Kidney (tissue), 14 donors: ENCODE measurements around the gene NFYC. TPM values are rescaled to one million over a fixed set of nuclear protein-coding genes. Genes with fewer than 3 reads are reported as not detected.

ENCODE experiments used
- DNase-seq, 5 donors: peaks; one replicate each; pipeline ENCODE4 v3.0.0-alpha.2; 2013 to 2020
- FAIRE-seq: peaks from 2 replicates; lab custom pipeline; 2012; peaks lifted over from hg19 to GRCh38; lab: Jason Lieb, UNC
- H3K27ac ChIP-seq, 2 donors: one replicate each; pipeline ENCODE4 v1.7.0; 2013; ENCODE audit warnings: low read depth in 2 of 2, low read length in 2 of 2, inconsistent platforms in 1 of 2
- H3K27me3 ChIP-seq: one replicate; pipeline ENCODE4 v1.7.1; 2013; ENCODE audit warnings: low read length, inconsistent platforms; ENCODE audit not compliant: control insufficient read depth, insufficient read depth
- H3K36me3 ChIP-seq, 3 donors: one replicate each; pipeline versions ENCODE4 v1.7.0 to v1.7.1; 2013; ENCODE audit warnings: low read length in 3 of 3, control low read depth in 1 of 3, inconsistent platforms in 1 of 3; ENCODE audit not compliant: insufficient read depth in 3 of 3, control insufficient read depth in 2 of 3
- H3K4me1 ChIP-seq, 3 donors: one replicate each; pipeline versions ENCODE4 v1.7.0 to v1.7.1; 2013; ENCODE audit warnings: low read length in 3 of 3, inconsistent platforms in 1 of 3, low read depth in 1 of 3; ENCODE audit not compliant: control insufficient read depth in 2 of 3, insufficient read depth in 2 of 3
- H3K4me3 ChIP-seq, 3 donors: one replicate each; pipeline versions ENCODE4 v1.7.0 to v1.8.1; 2013; ENCODE audit warnings: low read length in 3 of 3, control low read depth in 1 of 3, inconsistent platforms in 1 of 3
- H3K9ac ChIP-seq, 3 donors: one replicate each; pipeline versions ENCODE4 v1.7.0 to v1.7.1; 2013; ENCODE audit warnings: low read length in 3 of 3, control low read depth in 1 of 3, inconsistent platforms in 1 of 3
- H3K9me3 ChIP-seq, 3 donors: one replicate each; pipeline versions ENCODE4 v1.7.0 to v1.7.1; 2013; ENCODE audit warnings: low read length in 3 of 3, control low read depth in 1 of 3, inconsistent platforms in 1 of 3; ENCODE audit not compliant: control insufficient read depth in 2 of 3, insufficient read depth in 1 of 3
- intact Hi-C: fragments of 100-400 bp; cut with DNase I; formaldehyde crosslinking; loops from one replicate; pipeline ENCODE4 v1.11.1; 2022
- polyA plus RNA-seq: library from polyadenylated mRNA; stranded (reverse); fragments of 350-450 nt; fragmentation: Illumina TruSeq; extraction: RNeasy Lipid Tissue Mini Kit (QIAGEN cat#74804); gene quantifications from one replicate; pipeline ENCODE4 v1.2.3, GENCODE V29; 2014; ENCODE audit warnings: low read depth, low replicate concordance; ENCODE audit not compliant: insufficient read depth
- total RNA-seq: library from RNA; stranded (reverse); fragmentation: NEBNext Ultra II Directional; extraction: Animal tissue kit (Norgen Biotek cat#: 25700); gene quantifications from one replicate; pipeline ENCODE4 v1.2.1, GENCODE V29; 2021
- TF ChIP-seq, protein P1 (sequence below): IDR thresholded peaks from 3 replicates; pipeline ENCODE4 v1.5.1; 2012; ENCODE audit warnings: mild to moderate bottlenecking, moderate library complexity, borderline replicate concordance; ENCODE audit not compliant: insufficient read depth; ENCODE audit errors: extremely low read depth
- donor health status: control.
- donor health status: control.
- donor health status: control.
- donor health status: control.
- donor health status: control.
- donor health status: DM: yes; HTN: yes; CAD: no.
- donor health status: Normal renal cell carcinoma (clear cell type).

Gene NFYC
- total and polyA plus RNA-seq, 2 donors from 2014 or later = 52.1 to 69.3 TPM

DNA sequence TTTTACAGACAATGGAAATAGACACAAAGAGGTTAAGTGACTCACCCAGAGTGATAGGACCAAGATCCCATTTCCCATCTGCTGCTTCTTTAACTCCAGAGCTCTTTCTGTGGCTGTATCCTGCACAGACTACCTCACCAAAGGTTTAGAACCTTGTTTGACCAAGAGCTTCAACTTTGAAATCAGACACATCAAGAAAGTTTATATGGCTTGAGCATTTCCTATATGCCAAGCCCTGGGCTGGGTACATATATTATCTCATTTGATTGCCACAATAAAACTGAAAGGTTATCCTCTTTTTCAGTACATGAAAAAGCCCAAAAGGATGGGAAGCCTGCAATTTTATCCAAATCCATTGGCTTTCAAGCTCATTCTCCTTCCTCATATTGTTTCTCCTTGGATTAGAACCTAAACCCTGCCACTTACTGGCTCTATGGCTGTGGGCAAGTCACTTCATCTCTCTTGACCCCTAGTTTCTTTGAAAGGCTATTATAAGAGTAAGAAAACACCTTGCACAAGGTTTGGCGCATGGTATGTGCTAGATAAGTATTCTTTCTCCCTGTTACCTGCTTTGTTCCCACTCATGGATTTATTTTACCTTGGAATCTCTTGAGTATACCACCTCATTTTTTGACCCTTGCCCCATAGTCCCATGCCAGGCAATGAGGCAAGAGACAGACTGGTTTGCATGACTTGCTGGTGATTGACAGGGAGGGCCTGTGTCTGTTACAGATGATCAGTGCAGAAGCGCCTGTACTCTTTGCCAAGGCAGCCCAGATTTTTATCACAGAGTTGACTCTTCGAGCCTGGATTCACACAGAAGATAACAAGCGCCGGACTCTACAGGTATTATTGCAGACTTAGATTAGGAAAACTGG is 57.6 kb downstream of the NFYC start:
- DNase-seq (no peak), FAIRE-seq (no peak)

DNA sequence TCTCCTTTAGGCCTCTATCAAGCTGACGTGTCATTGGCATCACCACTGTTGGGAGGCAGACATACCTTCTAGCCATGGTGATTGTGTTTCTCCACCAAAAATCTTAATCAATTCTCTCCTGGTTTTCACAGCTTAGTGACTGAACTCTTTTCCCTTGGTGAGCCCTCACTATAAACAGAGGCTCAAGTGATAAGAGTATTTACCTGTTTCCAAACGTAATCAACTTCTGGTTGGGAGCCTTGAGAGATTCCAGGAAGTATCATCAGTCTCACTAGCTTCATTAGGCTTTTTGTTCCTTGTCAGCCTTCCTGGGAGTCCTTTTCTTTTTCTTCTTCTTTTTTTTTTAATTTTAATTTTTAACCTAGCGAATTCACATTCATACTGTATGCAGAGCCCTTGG is 58.3 kb downstream of the NFYC start:
- H3K9me3 ChIP-seq = no peaks in the 10 kb centered on the region
- intact Hi-C loops = no loop called here
- H3K36me3 ChIP-seq = peaks cover 19 to 56% (median 30%) of the 10 kb centered on the region in 3 donors
- H3K9ac ChIP-seq = no peak overlapping the region
- DNase-seq = no peak
- H3K27ac ChIP-seq = no peak overlapping the region
- H3K27me3 ChIP-seq = no peaks in the 10 kb centered on the region
- no peak for FAIRE-seq
- peaks cover 0 to 3% (median 3%) of the 10 kb centered on the region in 3 donors for H3K4me1 ChIP-seq
- TF ChIP-seq, protein P1, sequence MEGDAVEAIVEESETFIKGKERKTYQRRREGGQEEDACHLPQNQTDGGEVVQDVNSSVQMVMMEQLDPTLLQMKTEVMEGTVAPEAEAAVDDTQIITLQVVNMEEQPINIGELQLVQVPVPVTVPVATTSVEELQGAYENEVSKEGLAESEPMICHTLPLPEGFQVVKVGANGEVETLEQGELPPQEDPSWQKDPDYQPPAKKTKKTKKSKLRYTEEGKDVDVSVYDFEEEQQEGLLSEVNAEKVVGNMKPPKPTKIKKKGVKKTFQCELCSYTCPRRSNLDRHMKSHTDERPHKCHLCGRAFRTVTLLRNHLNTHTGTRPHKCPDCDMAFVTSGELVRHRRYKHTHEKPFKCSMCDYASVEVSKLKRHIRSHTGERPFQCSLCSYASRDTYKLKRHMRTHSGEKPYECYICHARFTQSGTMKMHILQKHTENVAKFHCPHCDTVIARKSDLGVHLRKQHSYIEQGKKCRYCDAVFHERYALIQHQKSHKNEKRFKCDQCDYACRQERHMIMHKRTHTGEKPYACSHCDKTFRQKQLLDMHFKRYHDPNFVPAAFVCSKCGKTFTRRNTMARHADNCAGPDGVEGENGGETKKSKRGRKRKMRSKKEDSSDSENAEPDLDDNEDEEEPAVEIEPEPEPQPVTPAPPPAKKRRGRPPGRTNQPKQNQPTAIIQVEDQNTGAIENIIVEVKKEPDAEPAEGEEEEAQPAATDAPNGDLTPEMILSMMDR = no peak
- no peak overlapping the region for H3K4me3 ChIP-seq

More for the DNA sequence above, 57.6 kb downstream of the NFYC start:
- intact Hi-C loops = no loop called here
- H3K27ac ChIP-seq = peak overlapping the region in 1 of 2 donors; percentile 35
- TF ChIP-seq, protein P1 = no peak
- H3K36me3 ChIP-seq = peaks cover 15 to 50% (median 23%) of the 10 kb centered on the region in 3 donors
- no peak overlapping the region for H3K9ac ChIP-seq
- no peaks in the 10 kb centered on the region for H3K9me3 ChIP-seq
- H3K4me3 ChIP-seq = no peak overlapping the region
- no peaks in the 10 kb centered on the region for H3K27me3 ChIP-seq
- peaks cover 0 to 3% (median 0%) of the 10 kb centered on the region in 3 donors for H3K4me1 ChIP-seq

DNA sequence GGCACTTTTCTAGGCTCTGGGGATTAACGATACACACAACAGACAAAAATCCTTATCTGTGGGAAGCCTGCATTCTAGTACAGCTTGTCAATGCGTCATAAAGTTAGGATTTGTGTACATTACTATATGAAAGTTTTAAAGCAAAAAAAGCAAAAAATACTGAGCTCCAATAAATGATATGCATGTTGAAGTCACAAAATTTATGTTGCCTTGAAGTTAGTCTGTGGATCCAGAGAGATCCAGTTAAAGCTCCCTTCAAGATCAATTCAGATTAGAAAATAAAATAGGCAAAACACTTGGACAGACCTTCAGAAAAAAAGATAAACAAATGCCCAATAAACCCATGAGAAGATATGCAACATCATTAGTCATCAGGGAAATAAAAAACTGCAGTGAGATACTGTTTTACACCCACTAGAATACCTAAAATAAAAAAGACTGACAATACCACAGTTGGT is 59.0 kb downstream of the NFYC start:
- TF ChIP-seq, protein P1 = no peak
- H3K36me3 ChIP-seq = peaks cover 19 to 63% (median 35%) of the 10 kb centered on the region in 3 donors
- no peak overlapping the region for H3K4me3 ChIP-seq
- DNase-seq = no peak
- no peak overlapping the region for H3K9ac ChIP-seq
- H3K9me3 ChIP-seq = no peaks in the 10 kb centered on the region
- intact Hi-C loops = no loop called here
- peaks cover 0 to 6% (median 4%) of the 10 kb centered on the region in 3 donors for H3K4me1 ChIP-seq
- no peak for FAIRE-seq
- H3K27ac ChIP-seq = no peak overlapping the region
- H3K27me3 ChIP-seq = no peaks in the 10 kb centered on the region
